GM19023 (cell line): ENCODE results near the gene RPS6KA3.

Experiments used
- ATAC-seq: cut with Tn5 transposase; IDR thresholded peaks from one replicate; pipeline ENCODE4 v1.9.1; 2021; ENCODE audit warnings: mild to moderate bottlenecking, moderate library complexity; ENCODE audit not compliant: unreplicated experiment

The RPS6KA3 gene

GRCh38 chrX:20111271-20111670 lies 155.4 kb downstream of the RPS6KA3 start:
- ATAC-seq = no peak

GRCh38 chrX:20101934-20102581 lies 164.7 kb downstream of the RPS6KA3 start:
- no peak for ATAC-seq
